GM12874 (cell line): ENCODE measurements around the gene HDDC2.

Experiments
- TF ChIP-seq, protein P1 (sequence below): IDR thresholded peaks from 2 replicates; pipeline ENCODE4 v1.5.1; 2011; ENCODE audit warnings: low read depth, mild to moderate bottlenecking, control low read depth, low read length, moderate library complexity; ENCODE audit not compliant: insufficient read depth

HDDC2 gene

DNA sequence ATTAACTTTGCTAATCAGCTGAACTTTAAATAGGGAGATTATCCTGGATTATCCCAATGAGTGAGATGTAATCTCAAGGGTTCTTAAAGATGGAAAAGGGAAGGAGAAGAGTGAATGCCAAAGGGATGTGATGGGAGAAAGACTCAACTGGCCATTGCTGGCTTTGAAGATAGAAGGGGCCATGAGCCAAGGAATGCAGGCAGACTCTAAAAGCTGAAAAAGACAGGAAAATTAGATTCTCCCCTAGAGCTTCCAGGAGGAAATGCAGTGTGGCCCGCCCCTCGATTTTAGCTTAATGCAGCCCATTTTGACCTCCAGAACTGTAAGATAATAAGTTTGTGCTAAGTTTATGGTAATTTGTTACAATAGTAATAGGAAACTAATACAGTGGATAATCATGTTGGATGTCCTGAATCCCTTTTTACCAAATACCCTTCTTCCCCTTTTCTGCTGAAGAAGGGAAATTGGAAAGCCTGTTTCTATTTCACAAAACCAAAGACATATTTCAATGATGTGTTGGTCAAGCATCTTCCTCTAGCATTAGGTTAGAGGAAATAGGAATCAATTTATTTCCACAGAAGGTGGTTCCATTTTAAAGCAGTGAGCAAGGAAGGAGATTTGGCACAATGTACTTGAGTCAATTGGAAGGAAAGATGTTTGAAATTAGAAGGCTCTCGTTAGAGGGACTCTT lies 3.3 kb upstream of the HDDC2 start:
- TF ChIP-seq, protein P1, sequence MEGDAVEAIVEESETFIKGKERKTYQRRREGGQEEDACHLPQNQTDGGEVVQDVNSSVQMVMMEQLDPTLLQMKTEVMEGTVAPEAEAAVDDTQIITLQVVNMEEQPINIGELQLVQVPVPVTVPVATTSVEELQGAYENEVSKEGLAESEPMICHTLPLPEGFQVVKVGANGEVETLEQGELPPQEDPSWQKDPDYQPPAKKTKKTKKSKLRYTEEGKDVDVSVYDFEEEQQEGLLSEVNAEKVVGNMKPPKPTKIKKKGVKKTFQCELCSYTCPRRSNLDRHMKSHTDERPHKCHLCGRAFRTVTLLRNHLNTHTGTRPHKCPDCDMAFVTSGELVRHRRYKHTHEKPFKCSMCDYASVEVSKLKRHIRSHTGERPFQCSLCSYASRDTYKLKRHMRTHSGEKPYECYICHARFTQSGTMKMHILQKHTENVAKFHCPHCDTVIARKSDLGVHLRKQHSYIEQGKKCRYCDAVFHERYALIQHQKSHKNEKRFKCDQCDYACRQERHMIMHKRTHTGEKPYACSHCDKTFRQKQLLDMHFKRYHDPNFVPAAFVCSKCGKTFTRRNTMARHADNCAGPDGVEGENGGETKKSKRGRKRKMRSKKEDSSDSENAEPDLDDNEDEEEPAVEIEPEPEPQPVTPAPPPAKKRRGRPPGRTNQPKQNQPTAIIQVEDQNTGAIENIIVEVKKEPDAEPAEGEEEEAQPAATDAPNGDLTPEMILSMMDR = no peak

DNA sequence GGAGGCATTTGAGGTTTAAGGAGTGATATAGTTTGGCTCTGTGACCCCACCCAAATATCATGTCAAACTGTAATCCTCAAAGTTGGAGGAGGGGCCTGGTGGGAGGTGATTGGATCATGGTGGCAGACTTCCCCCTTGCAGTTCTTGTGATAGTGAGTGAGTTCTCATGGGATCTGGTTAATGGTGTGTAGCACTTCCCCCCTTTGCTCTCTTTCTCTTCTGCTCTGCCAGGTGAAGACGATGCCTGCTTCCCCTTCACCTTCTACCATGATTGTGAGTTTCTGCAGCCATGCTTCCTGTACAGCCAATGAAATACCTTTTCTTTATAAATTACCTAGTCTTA lies 1.7 kb upstream of the HDDC2 start:
- TF ChIP-seq, protein P1 = no peak

GRCh38 chr6:125302840-125303511 lies 1.2 kb upstream of the HDDC2 start:
- TF ChIP-seq, protein P1 = no peak

- TF ChIP-seq, protein P1 = no peak
Measured at GRCh38 chr6:125300992-125301434, 754 bp downstream of the HDDC2 start.

- TF ChIP-seq, protein P1 = no peak
Measured at GRCh38 chr6:125299257-125299656, 2.5 kb downstream of the HDDC2 start.

DNA sequence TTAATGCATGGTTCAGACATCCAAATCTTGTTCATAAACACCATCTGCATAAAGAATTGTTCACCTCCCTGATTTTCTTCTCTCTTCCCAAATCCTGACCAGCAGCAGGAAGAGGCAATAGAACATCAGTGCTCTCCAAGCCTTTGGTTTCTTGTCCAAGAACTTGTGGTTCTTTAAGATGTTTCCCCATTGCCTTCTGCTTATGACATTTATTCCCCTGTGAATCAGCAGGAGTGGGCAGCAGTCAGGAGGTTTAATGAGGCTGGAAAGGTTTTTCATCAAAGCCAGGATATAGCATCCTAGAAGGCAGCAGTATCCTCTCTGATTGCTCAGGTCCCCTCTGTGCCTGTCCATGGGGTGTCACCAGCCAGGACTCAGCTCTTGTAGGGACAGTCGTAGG lies 5.3 kb downstream of the HDDC2 start:
- TF ChIP-seq, protein P1 = no peak

DNA sequence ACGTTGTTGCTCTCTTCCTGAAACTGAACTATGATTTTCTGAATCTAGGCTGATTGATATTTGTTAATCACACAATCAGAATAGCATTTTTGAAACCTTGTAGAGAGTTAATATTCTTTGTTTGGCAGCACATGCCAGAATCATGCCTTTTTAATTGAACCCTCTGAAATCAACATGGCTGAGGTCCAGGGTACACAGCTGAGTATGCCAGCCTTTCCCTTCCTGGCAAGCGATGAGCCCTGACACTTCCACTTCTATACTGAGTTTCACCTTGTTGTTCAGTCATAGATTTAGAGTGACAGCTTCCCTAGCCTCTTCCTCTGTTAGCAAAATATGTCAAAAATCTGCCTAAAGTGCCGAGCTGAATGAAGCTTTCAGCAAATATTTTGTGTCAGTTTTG lies 6.8 kb downstream of the HDDC2 start:
- TF ChIP-seq, protein P1 = no peak
